ENCODE measurements around the gene C19orf47. TPM values are rescaled to one million over a fixed set of nuclear protein-coding genes. Genes with fewer than 3 reads are reported as not detected.

Gene C19orf47
- polyA plus RNA-seq, 1 donor from 2014 or later: 22.8 TPM

DNA sequence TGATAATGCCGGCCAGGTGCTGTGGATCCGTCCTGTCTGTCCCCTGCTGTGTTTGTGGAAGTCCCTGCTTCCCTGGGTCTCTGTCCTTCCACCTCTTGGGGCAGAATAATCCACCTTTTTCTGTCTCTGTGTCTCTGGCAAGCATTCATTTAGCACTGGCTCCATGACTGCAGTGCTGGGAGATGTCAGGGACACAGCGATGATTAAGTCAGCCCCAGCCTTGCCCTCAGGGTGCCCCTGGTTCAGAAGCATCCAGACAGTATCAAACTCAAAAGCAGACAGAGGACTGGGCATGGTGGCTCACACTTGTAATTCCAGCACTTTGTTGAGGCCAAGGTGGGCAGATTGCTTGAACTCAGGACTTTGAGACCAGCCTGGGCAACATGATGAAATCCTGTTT lies 40.3 kb upstream of the C19orf47 start:
- no peak overlapping the region for H3K4me2 ChIP-seq (ENCODE audit: low read length)
- H3K36me3 ChIP-seq (ENCODE audit: insufficient read depth, low read length): no peaks in the 10 kb centered on the region
- H3K27ac ChIP-seq (ENCODE audit: low read length): no peak overlapping the region
- H3F3A ChIP-seq (ENCODE audit: insufficient read depth, low read length, poor library complexity, severe bottlenecking): no peaks in the 10 kb centered on the region
- H2AFZ ChIP-seq (ENCODE audit: low read depth, low read length): no peak overlapping the region
- H3K27me3 ChIP-seq (ENCODE audit: insufficient read depth, low read depth, low read length): no peaks in the 10 kb centered on the region
- TF ChIP-seq EP300 (conservative IDR thresholded peaks at IDR 0.05; ENCODE audit: poor library complexity, severe bottlenecking) (no peak), RAD21 (conservative IDR thresholded peaks at IDR 0.05) (no peak), TAF1 (IDR thresholded peaks at IDR 0.05; ENCODE audit: low read depth) (no peak), POLR2AphosphoS5 (IDR thresholded peaks at IDR 0.05) (no peak), MXI1 (conservative IDR thresholded peaks at IDR 0.05; ENCODE audit: poor library complexity, severe bottlenecking) (no peak), EZH2 (IDR thresholded peaks at IDR 0.05; ENCODE audit: borderline replicate concordance, insufficient read depth, low read length, poor library complexity, severe bottlenecking) (no peak), SMC3 (conservative IDR thresholded peaks at IDR 0.05; ENCODE audit: poor library complexity) (no peak)
- TF ChIP-seq, protein P1, sequence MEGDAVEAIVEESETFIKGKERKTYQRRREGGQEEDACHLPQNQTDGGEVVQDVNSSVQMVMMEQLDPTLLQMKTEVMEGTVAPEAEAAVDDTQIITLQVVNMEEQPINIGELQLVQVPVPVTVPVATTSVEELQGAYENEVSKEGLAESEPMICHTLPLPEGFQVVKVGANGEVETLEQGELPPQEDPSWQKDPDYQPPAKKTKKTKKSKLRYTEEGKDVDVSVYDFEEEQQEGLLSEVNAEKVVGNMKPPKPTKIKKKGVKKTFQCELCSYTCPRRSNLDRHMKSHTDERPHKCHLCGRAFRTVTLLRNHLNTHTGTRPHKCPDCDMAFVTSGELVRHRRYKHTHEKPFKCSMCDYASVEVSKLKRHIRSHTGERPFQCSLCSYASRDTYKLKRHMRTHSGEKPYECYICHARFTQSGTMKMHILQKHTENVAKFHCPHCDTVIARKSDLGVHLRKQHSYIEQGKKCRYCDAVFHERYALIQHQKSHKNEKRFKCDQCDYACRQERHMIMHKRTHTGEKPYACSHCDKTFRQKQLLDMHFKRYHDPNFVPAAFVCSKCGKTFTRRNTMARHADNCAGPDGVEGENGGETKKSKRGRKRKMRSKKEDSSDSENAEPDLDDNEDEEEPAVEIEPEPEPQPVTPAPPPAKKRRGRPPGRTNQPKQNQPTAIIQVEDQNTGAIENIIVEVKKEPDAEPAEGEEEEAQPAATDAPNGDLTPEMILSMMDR (IDR thresholded peaks at IDR 0.05; ENCODE audit: poor library complexity, severe bottlenecking): no peak
- TF ChIP-seq, protein P2, sequence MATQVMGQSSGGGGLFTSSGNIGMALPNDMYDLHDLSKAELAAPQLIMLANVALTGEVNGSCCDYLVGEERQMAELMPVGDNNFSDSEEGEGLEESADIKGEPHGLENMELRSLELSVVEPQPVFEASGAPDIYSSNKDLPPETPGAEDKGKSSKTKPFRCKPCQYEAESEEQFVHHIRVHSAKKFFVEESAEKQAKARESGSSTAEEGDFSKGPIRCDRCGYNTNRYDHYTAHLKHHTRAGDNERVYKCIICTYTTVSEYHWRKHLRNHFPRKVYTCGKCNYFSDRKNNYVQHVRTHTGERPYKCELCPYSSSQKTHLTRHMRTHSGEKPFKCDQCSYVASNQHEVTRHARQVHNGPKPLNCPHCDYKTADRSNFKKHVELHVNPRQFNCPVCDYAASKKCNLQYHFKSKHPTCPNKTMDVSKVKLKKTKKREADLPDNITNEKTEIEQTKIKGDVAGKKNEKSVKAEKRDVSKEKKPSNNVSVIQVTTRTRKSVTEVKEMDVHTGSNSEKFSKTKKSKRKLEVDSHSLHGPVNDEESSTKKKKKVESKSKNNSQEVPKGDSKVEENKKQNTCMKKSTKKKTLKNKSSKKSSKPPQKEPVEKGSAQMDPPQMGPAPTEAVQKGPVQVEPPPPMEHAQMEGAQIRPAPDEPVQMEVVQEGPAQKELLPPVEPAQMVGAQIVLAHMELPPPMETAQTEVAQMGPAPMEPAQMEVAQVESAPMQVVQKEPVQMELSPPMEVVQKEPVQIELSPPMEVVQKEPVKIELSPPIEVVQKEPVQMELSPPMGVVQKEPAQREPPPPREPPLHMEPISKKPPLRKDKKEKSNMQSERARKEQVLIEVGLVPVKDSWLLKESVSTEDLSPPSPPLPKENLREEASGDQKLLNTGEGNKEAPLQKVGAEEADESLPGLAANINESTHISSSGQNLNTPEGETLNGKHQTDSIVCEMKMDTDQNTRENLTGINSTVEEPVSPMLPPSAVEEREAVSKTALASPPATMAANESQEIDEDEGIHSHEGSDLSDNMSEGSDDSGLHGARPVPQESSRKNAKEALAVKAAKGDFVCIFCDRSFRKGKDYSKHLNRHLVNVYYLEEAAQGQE (IDR thresholded peaks at IDR 0.05; ENCODE audit: borderline replicate concordance): no peak
- no peaks in the 10 kb centered on the region for H3K79me2 ChIP-seq (replicated peaks; ENCODE audit: insufficient read depth, low read length)
- no peaks in the 10 kb centered on the region for H3K9me2 ChIP-seq (ENCODE audit: insufficient read depth, low read length)
- H3K4me3 ChIP-seq (ENCODE audit: low read length): no peak overlapping the region
- no peaks in the 10 kb centered on the region for H3K9me3 ChIP-seq (ENCODE audit: low read length)
- no peaks in the 10 kb centered on the region for H4K20me1 ChIP-seq (ENCODE audit: insufficient read depth)
- no peak overlapping the region for H3K9ac ChIP-seq (ENCODE audit: low read length)

DNA sequence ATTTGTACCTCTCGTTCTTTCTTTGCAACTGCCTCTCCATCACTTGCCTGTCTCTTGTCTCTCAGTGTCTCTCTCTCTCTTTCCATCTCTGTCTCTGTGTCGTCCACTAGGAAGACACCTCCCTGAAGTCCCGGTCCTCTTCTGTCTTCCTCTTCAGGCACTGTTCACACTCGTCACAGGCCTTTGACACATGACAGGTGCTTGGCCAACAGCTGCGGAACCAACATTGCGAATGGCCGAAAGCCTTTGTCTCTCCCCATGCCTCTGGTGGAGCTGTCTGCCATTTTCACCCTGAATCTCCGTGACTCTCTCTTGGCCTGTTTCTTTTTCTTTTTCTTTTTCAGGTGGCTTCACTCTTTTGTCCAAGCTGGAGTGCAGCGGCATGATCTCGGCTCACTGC lies 39.0 kb upstream of the C19orf47 start:
- Histone ChIP-seq H3F3A (ENCODE audit: insufficient read depth, low read length, poor library complexity, severe bottlenecking) (no peaks in the 10 kb centered on the region), H3K9me3 (ENCODE audit: low read length) (no peaks in the 10 kb centered on the region), H2AFZ (ENCODE audit: low read depth, low read length) (no peak overlapping the region), H3K27me3 (ENCODE audit: insufficient read depth, low read depth, low read length) (no peaks in the 10 kb centered on the region), H3K36me3 (ENCODE audit: insufficient read depth, low read length) (no peaks in the 10 kb centered on the region), H3K4me3 (ENCODE audit: low read length) (no peak overlapping the region), H3K4me2 (ENCODE audit: low read length) (no peak overlapping the region), H3K27ac (ENCODE audit: low read length) (no peak overlapping the region), H3K79me2 (replicated peaks; ENCODE audit: insufficient read depth, low read length) (no peaks in the 10 kb centered on the region), H3K9ac (ENCODE audit: low read length) (no peak overlapping the region), H4K20me1 (ENCODE audit: insufficient read depth) (no peaks in the 10 kb centered on the region), H3K9me2 (ENCODE audit: insufficient read depth, low read length) (no peaks in the 10 kb centered on the region)
- TF ChIP-seq, protein P2 (IDR thresholded peaks at IDR 0.05; ENCODE audit: borderline replicate concordance): no peak
- TF ChIP-seq SMC3 (conservative IDR thresholded peaks at IDR 0.05; ENCODE audit: poor library complexity) (no peak), EZH2 (IDR thresholded peaks at IDR 0.05; ENCODE audit: borderline replicate concordance, insufficient read depth, low read length, poor library complexity, severe bottlenecking) (no peak), POLR2AphosphoS5 (IDR thresholded peaks at IDR 0.05) (no peak), EP300 (conservative IDR thresholded peaks at IDR 0.05; ENCODE audit: poor library complexity, severe bottlenecking) (no peak), TAF1 (IDR thresholded peaks at IDR 0.05; ENCODE audit: low read depth) (no peak), MXI1 (conservative IDR thresholded peaks at IDR 0.05; ENCODE audit: poor library complexity, severe bottlenecking) (no peak), RAD21 (conservative IDR thresholded peaks at IDR 0.05) (no peak)
- TF ChIP-seq, protein P1 (IDR thresholded peaks at IDR 0.05; ENCODE audit: poor library complexity, severe bottlenecking): no peak

Measured in neural cell (in vitro differentiated cells).